HG03354 (cell line): ENCODE results near the gene SORCS2.

Experiments
- ATAC-seq: cut with Tn5 transposase; IDR thresholded peaks from one replicate; pipeline ENCODE4 v1.9.1; 2021; ENCODE audit warnings: mild to moderate bottlenecking; ENCODE audit not compliant: unreplicated experiment, poor library complexity, severe bottlenecking

The SORCS2 gene

DNA sequence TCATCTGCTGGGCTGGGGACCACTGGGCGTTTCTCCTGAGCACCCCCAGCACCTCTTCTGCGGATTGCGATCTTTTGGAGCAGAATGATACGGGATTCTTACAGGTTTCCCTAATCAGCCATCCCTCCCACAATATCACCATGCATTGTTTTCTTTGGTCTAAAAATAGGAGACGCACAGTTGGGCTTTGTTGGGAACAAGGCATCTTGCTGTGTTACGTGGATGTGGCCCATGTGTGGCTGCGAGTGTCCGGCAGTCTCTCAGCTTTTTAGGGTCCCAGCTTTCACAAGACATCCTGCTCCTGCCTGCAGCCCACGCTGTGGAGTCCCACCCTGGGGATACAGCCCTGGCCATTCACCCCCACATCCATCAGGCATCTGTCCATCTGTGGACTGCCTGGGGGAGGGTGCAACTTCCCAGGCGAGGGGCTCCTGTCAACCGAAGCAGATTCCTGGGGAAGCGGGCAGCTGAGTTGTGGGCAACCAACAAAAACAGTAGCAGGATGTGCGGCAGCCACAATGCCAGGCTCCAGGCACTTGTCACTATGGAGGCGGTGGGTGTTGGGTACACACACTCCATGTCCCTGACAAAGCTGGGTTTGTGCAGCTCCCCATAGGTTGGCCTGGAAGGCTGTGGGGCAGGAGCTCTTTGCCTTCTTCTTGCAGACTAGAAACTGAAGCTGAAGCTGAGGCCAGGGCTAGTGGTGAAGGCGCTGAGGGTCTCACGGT is 427.9 kb downstream of the SORCS2 start:
- ATAC-seq: no peak

DNA sequence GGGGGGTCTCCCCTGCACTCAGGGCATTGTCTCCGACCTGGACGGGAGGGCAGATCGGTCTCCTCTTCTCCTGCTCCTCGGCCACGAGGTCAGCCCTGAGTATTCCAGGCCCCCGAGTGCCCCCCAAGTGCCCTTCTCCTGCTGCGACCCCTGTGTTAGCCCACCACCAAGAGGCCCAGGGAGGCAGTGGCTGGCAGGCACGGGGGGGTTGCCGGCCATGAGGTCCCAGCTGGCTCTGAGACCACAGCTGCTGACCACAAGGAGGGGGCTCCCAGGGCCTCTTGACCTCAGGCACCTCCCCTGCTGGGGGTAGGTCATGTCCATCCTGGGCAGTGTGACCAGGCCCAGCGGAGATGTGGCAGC is 428.5 kb downstream of the SORCS2 start:
- no peak for ATAC-seq

DNA sequence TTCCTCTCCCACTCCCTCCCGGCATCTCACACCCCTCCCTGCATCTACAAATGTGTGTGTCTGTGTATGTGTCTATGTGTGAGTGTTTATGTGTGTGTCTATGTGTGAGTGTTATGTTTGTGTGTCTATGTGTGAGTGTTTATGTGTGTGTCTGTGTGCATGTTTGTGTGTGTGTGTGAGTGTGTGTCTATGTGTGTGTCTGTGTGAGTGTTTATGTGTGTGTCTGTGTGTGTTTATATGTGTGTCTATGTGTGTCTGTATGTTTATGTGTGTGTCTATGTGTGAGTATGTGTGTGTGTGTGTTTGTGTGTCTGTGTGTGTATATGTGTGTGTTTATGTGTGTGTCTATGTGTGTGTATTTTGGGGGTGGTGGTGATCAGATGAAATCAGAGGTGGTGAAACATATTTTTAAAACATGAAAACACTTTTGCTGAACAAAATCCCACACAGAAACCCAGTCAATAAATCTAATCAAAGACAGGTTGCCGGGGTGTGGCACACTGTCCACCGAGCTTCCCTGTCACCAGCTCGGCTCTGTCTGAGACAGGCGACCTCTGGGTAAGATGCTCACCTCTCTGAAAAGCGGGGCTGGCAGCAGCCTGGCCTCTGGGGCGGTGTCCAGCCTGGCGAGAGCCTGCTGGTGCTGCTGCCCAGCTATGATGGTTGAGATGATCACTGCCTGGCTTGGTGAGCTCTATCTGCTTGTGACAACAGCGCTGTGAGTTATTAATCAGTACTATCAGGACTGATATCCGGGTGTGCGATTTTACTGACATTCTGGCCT is 429.1 kb downstream of the SORCS2 start:
- no peak for ATAC-seq

DNA sequence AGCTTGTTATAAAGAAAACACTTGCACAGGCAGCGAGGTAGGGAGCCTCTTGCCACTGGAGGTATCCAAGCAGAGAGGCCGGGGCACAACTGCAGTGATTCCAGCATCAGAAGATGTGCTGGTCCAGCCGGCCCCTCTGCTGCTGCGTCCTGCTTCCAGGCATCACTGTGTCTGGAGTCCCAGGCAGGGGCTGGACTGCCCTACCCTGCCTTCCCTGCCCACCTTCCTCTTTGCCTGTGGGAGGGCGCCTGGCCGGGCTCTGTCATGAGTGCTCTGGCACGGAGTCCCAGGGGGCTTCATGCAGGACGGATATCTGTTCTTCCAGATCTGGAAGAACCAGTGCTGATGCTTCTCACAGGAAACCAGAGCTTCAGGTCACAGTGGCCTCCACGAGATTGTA is 430.0 kb downstream of the SORCS2 start:
- ATAC-seq: no peak

DNA sequence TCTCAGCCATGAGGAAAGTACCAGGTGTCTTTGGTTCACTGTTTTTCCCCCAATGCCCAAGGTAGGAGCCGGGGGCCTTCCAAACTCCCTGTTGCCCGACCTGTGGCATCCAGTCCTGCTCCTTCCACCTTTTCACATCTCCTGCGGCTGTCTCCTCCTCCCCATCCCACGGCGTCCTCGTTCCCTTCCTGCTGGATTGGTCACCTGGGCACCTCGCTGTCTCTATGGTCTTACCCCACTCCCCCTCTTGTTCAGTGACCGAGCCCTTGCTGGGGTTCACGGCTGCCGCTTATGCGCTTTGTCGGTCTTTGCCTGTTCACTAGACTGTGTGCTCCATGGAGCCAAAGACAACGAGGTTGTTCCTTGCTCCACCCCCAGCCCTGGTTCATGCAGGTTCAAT is 431.1 kb downstream of the SORCS2 start:
- no peak for ATAC-seq

DNA sequence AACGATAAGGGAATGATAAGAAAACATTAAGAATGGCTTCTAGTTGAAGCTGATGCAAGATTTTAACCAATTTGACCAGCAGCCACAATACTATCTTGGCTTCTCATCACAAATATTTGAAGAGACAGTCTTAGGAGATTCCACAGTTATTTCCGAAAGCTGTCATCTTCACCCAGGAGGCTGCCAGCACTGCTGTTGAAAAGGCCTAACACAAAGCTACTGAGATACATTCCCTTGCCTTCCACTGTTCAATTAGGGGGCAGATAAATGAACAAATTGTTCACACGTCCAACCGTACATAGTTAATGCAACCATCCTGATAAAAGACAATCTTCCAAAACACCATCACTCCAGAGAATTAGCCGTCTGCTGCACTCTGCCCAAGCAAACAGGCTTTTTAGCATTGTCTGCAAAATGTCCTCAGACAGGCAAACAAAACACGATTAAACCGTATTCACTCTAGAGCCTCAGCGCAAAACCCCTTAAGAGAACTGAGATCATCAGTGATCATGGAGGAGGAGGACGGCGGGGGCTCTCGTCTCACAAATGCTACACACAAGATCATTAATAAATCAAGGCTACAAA is 432.1 kb downstream of the SORCS2 start:
- no peak for ATAC-seq

DNA sequence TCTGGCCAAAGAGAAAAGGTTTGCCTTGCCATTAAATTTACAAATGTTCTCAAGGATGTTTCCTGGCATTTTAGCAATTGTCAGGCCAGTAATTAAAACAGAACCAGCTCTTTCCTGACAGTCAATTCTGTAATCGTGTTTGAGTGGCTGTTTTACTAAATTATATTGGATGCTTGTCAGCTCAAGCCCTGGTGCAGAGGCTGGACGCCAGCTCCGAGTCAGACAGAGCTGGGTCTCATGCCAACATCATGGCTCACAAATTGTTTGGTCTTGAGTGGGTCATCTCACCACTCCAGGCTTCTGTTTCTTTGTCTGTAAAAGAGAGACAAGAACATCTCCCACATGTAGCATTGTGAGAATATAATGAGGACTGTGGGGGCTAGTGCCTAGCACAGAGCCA is 432.7 kb downstream of the SORCS2 start:
- no peak for ATAC-seq

DNA sequence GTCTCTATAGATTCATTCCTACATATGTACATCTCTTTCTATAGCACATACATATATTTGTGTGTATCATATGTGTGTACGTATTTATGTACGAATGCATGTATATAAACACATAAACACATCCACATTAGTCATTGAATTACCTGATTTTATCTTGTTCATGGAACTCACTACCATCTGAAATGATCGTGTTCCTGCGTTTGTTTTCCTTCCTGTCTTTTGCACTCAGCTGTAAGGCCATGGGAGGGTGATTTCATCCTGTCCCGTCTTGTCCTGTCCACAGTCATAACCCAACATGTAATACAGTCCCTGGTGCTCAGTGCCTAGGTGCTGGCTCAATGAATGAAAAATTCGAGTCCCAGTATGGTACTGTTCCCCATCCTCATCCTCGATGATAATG is 434.2 kb downstream of the SORCS2 start:
- ATAC-seq: no peak

DNA sequence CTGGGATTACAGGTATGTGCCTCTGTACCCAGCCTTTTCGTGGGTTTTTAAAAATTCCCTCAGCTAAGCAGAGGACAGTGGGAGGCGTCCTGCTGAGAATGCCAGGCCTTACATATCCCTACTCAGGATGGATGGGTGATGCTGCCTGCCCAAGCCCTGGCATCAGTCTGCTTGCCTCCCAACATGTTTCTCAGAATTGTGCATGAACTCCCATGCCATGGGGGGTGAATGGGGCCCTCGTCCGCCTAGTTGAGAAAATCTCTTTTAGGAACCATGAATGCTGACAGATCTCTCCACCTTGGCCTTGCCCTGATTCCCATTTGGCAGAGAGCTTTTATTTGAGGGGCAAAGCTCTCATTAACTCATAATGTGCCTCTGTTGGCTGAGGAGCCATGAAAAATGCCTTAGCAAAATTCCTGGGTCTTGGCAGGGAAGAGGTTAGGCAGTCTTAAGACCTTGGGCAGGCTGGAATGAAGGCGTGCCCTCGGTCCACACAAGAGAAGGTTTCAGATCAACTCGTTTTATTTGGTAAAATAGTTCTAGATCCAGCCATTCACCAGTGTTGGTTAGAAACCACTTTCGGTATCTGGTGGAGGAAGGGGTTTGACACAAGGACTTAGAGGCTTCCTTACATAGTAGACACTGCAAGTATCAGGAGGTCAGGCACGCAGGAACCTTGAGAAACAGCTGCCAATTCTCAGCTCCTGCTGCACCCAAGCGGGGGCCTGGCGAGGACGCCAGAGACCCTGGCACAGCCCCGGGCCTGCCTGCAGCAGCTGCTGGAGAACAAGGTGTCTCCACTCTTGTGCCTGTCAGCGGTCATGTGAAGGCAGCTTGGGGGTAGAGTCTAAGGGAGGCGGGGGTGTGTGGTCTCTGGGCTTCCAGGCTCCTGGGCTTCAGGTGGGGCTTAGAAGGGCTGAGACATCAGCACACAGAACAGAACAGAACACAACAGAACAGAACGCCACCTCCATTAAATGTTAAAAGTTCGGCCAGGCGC is 435.2 kb downstream of the SORCS2 start:
- no peak for ATAC-seq

DNA sequence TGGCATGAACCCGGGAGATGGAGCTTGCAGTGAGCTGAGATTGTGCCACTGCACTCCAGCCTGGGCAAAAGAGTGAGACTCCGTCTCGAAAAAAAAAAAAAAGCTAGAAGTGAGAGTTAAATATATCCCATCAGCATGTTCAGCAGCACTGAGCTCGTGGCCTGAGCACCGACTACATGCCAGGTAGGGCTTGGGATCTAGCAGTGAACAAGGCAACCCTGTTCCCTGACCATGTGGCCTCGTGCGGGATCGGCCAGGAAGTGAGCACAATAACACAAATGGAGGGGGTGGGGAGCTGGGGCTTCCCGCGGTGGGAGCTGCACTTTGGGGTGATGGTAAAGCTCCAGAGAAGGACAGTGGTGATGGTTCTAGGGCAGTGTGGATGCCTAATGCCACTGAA is 436.1 kb downstream of the SORCS2 start:
- no peak for ATAC-seq

DNA sequence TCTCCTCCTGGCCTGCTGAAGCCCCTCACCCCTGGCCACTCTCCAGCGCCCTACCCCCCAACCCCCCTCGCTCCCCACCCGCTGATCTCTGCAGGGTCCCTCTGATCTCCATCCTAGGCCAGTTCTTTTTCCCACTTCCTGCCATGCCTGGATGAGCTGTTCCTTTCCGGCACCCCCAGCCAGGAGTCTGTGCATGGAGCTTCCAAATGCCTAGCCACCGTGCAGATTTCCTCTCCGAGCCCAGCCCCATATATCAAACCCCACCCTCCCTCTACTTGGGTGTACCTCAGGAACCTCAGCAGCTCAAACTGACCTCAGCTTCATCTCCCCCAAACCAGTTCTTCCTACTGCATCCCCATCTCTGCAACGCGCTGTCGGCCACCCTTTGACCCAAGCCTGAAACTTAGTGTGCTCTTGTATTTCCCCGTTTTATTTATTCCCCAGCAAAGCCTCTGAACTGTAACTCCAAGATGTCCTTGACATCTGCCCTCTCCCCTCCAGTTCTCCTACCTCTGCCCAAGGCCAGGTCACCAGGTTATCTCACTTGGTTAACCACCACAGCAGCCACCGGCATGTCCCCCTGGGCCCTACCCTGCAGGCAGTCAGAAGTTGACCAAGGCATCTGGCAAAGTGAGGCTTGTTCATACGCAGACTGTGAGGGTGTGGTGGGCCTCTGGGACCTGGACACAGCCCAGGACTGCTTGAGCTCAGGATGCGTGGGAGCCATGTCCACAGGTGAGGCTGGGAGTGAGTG is 437.3 kb downstream of the SORCS2 start:
- ATAC-seq: no peak

DNA sequence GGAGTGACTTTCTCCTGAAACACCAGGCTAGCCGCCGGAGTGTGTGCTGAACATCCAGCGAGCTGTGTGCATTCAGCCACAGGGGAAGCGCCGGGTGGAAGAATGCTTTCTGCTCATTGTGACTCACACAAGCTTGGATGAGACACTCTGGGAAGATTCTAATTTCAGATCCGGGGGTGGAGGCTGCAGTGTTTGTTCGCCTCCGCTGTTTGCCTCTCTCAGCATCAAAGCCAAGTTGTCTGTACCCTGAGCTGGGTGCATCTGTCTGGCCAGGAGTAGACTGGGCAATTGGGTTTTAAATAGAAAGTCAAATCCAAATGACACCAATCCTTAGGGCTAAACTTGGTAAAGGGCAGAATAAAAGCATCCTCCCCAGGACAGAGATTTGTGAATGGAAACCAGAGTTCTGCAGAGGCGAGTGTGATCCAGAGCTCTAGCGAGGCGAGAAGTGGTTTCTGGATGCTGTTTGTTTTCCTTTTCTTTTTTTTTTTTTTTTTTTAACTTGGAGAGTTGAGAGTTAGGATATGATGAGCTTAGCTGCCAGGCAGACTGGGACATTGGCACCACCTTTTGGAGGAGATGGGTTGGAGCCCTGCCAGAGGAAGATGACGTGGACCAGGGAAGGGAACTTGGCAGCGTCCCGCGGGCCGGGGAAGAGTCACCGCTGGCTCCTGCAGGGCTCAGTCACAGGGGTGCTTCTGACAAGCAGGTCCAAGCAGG is 438.4 kb downstream of the SORCS2 start:
- ATAC-seq: no peak

DNA sequence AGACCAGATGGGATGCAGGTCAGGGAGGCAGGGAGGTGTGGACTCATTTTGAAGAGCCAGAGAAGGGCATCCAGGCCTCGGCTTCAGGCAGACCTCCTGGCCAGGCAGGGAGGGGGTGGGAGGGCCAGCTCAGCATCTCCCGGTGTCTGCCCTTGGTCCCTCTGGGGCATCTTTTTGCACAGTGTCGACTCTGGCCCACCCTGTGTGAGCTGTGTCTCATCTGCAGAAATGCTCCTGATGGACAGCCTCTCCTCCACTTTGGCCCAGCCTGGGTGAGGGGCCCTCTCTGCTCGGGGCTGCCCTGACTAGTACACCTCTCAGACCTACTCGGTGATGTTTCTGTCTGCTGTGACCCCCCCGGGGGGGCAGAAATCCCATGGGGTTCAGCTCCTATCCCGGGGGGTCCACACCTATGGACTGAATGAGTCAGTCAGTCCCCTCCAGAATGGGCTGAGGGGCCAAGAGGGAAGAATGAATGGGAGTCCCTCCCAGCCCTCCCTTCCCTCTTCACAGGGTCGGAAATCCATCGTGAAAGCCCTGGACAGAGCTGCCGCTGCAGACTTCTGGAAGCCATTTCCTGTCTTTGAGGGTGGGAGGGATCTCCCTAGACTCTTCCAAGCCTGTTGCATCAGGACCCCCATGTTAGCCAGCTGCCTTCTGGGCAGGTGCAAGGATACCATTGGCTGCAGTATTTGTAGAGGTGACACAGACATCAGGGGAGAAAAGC is 439.1 kb downstream of the SORCS2 start:
- ATAC-seq: no peak

DNA sequence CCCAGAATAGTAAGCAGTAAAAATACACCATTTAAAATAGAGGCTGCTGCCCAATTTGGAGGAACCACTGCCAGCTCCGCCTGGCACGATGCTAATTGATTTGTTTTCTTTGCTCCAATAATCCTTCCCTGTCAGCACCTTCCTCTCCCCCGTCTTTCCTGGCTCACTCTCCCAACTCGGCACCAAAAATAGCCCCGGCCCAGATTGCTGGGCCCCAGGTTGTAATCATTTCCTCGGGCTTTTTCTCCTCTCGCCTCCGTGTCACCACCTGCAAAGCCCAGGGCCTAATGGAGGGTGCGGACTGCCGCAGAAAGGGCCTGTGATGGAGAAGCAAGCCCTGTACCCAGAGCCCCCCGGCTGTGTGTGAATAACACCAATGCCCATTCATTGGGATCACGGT is 440.0 kb downstream of the SORCS2 start:
- ATAC-seq: no peak

DNA sequence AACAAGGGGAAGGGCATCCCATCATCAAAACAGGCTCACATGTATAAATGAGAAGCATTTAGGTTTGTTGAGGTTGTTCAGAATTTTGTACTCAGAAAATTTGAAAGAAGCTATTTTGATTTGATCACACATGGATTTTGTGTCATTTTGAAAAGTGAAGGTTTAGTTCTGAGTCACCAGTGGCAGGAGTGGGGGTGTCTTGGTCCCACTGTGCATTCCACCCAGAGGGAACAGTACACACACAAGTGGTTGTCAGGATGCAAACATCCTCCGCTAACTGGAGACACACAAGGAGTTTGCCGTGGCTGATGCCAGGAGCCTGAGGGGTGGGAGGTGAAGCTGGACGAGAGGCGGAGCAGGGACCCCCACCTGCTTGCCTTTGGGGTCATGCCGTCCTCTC is 440.6 kb downstream of the SORCS2 start:
- ATAC-seq: no peak

DNA sequence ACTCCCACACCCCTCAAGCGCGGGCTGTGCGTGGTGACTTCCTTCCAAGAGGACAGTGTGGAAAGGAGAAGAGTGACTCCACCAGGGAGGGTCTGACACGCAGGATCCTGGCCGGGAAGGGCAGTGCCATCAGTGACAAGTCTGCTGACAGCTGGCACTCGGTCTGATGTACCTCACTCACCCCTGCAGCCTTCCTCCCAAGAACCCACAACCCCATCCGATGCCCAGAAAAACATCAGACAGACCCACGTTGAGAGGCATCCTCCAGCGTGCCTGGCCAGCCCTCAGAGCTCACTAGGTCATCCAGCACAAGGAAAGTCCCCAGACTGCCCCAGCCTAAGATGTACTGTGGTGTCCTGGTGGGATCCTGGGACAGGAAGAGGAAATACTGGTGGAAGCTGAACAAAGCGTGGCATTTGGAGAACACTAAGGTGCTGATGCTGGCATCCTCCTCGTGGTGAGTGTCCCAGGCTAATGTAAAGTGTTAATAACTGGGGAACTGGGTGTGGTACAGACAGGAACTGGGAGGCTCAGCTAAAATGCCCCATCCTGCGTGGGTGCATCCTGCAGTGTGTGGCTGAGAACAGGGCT is 442.4 kb downstream of the SORCS2 start:
- no peak for ATAC-seq

DNA sequence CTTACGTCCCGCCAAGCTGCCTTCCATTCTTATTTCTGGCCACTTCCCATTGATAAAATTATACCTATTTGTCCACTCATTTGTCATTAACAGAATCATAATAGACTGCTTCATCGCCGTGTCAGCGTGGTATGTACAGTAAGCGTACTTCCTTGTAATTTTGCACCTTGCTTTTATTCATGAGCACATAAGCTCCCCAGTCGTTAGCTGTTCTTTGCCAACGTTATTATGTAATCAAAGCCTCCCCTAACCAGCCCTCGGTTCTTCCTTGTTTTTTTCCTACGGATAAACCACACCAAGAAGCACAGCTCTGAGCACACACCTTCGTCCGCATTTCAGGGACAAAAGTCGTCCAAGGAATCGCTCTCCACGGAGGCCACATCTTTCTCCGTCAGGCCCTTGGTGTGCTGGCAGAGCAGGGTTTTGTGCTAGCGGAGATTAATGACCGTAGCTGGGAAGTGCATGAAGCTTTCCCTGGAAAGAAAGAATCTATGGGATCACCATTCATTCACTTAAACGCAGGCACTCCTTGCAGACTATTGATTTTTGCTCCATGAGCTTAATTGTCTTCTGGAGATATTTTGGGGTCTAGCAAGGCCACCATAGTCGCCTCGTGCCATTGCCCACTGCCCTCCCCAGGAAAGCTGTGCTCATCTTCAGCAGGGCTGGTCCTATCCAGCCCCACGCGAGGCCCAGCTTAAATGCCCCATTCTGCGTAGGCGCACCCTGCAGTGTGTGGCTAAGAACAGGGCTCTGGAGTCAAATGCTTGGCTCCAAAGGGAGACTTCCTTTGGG is 443.3 kb downstream of the SORCS2 start:
- ATAC-seq: no peak
